Mesenteric fat pad (tissue), 1 donor: Measurements from ENCODE around the gene LDLRAD4. TPM values are rescaled to one million over a fixed set of nuclear protein-coding genes. Genes with fewer than 3 reads are reported as not detected.

Experiments used
- DNase-seq: peaks from one replicate; pipeline ENCODE4 v3.0.0-alpha.2; 2020; ENCODE audit warnings: low spot score
- total RNA-seq: library from RNA; stranded (reverse); fragmentation: NEBNext Ultra II Directional; extraction: Animal tissue kit (Norgen Biotek cat#: 25700); gene quantifications from one replicate; pipeline ENCODE4 v1.2.1, GENCODE V29; 2021
- donor health status: DM: yes; HTN: yes; CAD: no.

LDLRAD4 gene
- total RNA-seq, 1 donor from 2014 or later, result 39.6 TPM

DNA sequence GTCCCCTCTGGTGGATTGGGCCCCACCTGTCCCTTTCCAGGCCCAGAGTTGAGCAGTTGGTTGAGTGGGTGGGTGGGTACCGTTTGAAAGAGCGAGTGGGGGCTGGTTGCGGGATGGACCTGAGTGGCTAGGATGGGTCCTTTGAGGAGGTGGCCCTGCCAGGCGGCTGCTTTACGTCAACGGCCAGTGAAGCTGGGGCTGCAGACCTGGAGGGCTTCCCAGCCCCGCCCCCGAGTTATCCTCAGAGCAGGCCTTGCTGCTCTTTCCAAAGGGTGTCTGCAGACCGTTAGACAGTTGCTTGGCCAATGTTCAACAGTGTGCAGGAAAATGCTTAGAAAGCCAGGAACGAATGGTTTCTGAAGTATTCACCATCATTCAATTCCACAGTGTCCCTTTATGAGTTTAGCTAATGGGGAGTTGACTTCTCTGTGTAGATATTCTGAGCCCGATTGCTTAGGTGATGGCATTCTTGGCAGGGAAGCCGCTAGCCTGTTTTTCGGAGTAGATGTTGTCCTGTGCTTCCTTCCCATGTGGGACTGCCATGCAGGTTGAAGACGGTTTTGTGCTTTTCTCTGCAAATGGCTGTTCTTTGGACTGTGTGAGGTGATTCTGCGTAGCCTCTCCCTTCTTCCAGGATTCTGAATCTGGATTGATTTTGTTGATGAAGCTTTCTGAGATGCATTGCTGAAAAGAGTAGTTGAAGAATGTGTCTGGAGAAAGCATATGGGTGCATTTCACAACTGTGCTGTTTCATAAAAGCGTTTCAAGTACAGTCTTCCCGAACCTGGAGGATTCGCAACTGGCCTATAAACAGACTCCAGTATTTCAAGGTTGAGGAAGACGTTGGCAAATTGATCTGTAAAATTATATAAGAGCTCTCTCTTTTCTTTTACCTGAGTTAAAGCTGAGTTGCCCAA lies 45.8 kb downstream of the LDLRAD4 start:
- DNase-seq, result peak; percentile 89

DNA sequence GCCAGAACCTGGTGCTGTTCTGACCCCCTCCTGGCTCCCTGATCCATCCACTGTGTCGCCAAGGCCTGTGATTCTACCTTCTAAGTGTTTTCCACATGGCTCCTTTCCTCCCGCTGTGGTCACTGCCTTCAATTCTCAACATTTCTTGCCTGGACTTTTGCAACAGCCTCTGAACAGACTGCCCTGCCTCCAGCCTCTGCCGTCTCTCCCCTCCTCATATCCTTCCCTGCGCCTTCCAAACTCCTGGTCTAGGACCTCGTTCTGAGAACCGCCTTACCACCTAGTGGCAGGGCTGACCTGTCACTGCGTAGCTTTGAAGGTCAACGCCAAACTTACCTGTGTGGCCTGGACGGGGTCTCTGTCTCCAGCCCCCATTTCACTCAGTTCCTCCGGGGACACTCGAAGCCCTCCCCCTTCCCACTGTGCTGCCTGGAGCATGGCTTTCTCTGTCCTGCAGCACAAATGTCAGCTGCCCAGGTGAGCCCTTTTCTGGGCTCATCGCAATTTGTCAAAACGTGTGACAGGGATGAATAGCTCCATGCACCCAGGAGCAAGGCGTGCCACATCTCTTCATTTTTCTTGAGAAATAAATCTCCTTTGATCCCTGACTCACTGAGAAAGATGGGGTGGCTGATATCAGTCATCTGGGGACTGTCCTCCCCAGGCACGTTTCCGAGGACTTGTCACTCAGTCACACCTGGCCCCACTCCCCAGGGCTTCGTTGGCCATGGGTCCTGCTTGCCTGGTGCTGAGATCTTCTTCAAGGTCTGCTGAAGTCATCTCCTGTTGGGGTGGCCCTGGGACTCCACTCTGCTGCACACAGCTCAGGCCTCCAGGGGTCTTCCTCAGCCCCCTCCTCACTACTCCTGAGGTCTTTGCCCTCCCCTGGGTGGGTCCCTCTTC lies 46.7 kb downstream of the LDLRAD4 start:
- DNase-seq, result peak; percentile 62

DNA sequence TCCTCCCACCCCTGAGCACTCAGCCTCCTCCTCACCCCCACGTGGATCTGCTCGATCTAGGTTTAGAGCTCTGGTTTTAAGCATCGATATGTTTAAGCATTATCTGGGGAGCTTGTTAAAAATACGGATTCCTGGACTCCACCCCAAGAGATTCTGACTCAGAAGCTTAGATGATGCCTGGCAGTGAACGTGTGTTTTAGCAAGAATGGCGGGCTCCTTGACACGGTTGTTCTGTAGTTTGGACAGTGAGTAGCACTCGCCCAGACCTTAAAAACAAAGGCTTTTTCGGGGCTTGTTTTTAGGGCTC lies 47.3 kb downstream of the LDLRAD4 start:
- DNase-seq, result no peak

DNA sequence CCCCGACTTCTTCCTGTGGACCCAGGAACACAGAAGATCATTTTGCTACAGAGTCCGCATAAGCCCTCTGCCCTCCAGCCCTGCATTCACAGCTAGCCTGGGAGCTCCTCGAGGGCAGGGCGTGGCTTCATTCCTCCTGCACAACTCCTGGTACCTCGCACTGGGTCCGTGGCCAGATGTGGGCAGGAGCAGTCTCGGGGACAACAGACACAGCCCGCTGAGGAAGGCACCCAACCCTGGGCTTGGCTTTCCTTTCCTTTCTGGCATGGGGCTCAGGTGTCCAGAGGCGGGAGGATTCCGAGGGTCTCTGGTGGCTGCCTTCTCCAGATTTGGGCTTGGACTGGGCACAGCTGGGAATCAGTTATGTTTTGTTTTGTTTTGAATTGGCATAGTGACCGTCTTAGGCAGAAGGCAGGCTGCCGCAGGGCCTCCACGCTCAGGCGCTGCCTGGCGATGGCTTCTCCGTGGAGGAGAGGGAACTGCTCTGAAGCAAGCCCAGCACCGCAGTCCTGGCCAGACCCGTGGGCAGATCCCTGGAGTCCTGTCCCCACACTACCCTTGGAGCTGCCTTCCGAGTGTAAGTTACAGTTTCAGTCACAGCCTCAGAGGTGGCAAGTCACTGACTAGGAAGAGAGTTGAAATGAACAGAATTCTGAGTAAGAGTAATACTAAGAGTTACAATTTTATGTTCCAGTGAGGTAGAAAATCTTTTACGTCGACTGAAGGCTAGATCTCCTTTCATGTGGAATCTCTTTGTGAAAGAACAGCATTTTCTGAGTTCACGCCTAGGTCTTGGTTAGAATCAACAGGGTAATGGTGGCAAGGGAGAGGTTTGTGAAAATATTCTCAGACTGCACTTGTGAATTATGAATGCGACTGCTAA lies 47.9 kb downstream of the LDLRAD4 start:
- peak; percentile 88 for DNase-seq

DNA sequence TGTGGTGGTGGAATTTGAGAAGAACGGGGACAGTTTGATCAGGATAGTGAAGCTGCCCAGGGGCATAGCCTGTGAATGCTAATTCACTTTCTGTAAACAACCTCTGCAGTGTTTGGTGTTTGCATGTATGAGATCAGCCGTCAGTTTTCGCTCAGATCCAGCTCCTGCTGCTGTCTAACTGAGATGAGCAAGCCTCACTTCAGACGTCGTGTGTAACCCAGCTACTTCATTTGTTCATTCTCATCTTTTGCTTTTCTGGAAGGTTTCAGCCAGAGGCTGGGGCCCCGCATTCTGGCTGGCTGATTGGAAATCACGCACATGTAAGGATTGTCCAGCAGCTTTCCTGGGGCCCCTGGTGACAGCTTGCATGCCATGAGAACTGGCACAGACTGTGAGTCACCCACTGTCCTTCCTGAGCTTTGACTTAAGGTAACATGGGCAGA lies 48.9 kb downstream of the LDLRAD4 start:
- peak; percentile 43 for DNase-seq

DNA sequence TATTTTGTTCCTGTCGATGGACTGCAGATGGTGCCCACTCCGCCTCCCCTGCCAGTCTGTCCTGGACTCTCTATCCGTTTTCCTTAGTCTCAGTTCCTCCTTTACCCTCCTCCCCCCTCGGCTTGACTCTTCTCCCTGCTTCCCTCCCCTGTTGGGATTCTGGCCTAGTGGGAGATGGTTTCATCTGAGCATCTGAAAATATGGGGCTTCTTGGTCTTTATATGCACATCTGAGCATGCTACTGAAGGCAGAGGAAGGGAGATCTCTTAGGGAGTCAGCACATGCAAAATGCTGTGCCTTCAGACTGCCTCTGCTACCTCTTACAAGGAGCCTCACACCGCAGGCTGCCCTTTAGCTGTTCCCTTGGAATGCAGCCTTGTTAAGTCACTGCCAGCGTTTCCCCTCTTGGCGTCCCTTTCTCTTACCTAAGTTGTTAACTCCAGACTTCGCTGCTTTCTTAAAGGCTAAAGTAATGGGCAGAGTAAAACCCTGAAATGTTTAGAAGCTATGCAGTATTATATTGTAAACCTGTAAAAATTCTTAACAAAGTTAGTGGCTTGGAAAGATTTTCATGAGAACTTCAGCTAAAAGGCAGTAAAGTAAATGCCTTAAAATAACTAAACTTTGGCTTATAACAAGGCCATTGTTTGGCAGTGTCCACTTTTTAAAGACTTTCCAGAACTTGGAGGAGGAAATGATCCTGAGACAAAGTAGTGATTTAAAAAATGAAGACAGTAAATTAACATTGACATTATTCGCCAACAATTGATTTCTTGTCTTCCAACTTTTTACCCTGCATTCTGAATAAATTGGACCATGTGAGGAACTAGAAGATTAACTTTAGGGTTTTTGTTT lies 49.8 kb downstream of the LDLRAD4 start:
- DNase-seq, result peak; percentile 60

- no peak for DNase-seq
These were observed 50.4 kb downstream of the LDLRAD4 start for GRCh38 chr18:13269013-13269280.

GRCh38 chr18:13269521-13270011 lies 51.0 kb downstream of the LDLRAD4 start:
- peak; percentile 78 for DNase-seq

DNA sequence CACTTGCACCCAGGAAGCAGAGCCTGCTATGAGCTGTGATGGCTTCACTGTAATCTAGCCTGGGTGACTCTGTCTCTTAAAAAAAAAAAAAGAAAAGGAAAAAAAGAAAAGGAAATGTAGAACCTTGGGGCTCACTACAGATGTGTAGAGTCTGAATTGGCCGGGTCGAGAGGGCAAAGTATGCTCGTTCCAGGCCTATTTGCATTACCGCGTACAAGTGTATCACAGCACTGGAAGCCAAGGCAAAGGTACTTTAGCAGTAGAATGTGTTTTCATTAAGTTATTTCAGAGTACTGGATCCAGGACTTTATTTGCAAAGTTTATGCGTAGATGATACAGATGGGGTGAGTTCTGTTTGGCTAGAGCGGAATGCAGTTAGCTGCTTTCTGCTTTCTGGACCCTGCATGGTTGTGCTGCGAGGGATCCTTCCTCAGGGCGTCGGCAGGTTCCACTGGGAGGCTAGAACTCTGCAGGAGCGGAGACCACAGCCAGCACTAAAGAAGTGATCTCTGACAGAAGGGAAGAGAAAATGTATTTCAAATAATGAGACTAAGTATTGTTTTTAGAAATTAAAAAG lies 51.8 kb downstream of the LDLRAD4 start:
- DNase-seq, result peak; percentile 53

- peak; percentile 57 for DNase-seq
These were observed 52.8 kb downstream of the LDLRAD4 start for GRCh38 chr18:13271302-13271911.

- peak; percentile 87 for DNase-seq
These were observed 53.9 kb downstream of the LDLRAD4 start for GRCh38 chr18:13272416-13272815.

DNA sequence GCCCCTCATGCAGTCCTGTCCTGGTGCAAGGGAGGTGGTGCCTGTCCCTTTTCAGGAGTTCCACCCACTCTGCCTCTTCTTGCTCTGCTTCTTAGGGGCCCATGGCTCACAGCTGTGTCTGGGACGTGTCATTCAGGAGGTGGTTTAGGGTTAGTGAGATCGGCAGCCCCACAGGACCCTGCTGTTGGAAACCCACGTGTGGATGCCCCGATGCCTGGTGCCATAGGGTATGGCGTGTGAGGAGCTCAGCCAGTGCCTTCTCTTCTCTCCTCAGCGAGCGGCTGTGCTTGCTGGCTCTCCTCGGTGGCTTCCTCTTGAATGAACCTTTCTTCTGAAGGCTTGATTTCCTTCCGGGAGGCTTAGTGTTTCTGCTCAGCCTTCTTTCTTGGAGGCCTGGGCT lies 55.2 kb downstream of the LDLRAD4 start:
- DNase-seq, result peak; percentile 73

DNA sequence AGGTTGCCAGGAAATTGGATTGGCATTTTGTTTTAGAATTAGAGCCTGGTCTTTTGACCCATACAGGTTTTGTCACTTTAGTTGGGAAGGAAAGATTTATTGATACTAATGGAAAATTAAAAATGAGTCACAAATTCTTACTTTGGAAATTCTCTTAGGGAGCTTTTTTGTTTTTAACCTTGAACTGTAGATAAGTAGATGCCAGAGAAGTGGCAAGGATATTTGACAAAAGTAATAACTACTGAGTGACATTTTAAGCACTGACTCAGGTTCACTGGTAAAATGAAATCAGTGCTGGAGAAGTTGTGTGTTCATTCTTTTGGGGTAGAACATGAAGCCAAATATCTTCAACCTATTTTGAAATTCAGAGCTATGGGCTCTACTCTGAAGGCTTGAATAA lies 56.5 kb downstream of the LDLRAD4 start:
- no peak for DNase-seq

DNA sequence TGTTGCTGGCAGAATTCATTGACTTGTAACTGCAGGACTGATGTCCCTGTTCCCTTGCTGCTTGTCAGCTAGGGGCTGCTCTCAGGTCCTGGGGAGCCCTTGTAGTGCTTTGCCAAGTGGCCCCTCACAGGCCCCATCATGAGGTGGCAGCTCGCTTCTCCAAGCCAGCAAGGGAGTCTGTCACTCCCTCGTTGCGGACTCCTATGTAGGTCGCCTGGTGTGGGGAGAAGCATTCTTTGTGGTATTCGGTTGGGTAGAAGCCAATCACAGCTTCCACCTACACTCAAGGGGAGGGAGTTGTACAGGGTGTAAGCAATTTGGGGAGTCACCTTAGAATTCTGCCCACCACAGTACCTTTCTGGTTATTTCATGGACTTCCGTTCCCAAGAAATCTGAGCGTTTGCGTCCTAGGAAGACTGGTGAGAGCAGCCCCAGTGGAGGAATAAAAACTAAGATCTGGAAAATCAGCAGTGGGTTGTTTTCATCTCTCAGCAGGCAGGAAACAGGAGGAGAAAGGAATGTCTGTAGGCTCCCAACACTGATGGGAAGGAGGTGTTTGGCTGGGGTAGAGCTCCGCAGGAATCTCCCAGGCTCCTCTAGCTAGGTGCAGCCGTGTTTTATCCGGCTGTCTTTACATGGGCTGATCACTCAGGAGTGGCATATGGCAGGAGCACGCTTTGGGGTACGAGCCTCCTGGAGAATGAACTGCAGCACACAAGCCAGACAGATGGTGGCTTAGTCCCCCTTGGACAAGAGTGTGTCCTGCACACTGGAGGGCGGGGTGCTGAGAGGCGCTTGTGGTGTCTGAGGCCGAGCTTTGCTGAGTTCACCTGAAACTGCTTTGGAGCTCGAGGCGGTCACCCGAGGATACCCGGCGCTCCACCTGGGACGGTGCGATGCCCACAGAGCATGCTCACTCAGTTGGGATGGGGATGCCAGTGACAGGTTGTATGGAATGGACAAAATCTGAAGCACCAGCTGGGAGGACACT lies 58.3 kb downstream of the LDLRAD4 start:
- DNase-seq, result peak; percentile 74

DNA sequence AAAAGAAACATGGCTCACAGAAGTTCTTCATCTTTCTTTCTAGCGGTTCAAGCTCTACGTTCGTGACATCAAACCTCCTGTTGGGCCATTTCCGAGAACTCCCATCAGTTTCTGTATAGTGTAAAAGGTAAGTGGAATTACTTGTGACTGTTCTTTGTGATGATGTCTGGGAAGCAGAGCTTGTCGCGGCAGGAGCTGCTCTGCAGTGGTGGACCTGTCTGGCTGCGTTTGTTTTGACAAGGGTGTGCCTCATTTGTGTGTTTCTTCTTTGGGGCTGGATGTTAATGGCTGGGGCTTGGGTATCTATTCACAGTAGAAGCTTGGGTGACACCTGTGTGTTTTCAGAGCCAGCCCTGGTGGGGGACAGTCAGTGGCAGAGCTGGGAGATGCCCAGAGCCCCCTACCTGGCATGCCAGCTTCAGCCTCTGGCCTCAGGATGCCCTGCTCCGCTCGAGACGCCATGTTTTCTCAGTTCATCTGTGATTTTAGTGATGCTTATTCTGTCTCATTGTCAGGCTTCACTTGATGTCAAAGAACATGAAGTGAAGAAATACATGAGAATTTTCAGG lies 59.6 kb downstream of the LDLRAD4 start:
- no peak for DNase-seq

DNA sequence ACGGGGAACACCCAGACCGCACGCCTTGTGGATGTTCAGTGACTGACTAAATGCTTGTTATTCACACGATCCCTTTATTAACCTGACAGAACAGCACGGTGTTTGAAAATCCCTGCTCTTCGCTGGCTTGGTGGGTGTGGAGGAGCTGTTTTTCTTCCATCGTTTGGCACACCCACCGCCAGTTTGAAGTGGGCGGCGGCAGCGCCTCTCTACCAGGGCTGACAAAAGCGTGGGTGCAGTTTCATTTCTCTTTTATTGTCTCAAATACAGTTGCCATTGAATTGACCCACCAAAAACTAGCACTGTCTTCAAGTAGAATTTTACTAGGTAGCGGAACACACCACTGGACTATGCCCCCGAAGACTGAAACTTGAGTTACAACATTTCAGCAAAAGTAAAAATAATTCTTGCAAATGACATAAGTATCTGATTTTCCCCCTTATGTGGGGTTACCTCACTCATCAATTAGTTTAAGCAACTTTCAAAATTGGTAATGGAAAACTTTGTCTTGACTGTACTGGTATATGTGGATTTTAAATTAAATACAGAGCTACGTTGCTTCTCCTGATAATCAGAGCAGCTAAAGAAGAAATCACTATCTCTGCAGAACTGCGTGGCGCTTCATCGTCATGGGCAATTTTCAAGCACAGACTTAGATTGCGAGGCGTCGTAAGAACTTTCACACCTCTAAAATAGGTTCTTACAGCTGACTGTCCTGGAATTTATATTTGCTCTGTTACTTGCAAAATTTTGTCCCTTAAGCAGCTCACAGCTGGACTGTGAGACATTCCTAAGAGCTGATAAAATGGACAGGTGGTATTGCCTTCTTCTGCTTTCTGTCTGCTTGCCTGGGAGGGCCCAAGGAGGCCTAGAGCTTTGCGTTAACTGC lies 60.9 kb downstream of the LDLRAD4 start:
- DNase-seq, result no peak
